ENCODE measurements around the gene DDX24.
A peak's percentile ranks its signal among the peaks of the same experiment; 100 is the strongest.

DDX24 gene

GRCh38 chr14:94045563-94046345 is 35.2 kb downstream of the DDX24 start:
- DNase-seq: no peak

DNA sequence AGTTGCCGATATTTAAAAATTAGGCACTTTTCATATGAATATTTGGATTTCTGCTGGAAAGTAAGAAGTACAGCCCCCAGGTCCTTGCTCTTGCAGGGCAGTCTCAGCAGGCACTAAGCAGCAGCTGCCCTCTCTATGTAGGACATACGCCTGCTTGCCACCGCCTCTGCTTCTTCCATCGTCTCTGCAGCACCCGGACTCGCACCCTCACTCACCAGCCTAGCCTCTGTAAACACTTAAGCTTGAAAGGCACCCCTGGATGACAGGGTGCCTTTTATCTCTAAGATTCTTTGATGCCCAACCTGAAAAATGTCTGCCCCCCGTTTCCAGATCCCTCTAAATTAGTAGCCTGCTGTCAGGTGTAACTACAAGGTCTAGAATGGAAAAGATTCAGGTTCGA is 35.9 kb downstream of the DDX24 start:
- DNase-seq: no peak

- DNase-seq: no peak
Observed at GRCh38 chr14:94044476-94045091, 36.4 kb downstream of the DDX24 start.

- DNase-seq: no peak
Observed at GRCh38 chr14:94043756-94044475, 37.1 kb downstream of the DDX24 start.

- no peak for DNase-seq
Observed at GRCh38 chr14:94043111-94043755, 37.8 kb downstream of the DDX24 start.

- no peak for DNase-seq
Observed at GRCh38 chr14:94042433-94043091, 38.4 kb downstream of the DDX24 start.

DNA sequence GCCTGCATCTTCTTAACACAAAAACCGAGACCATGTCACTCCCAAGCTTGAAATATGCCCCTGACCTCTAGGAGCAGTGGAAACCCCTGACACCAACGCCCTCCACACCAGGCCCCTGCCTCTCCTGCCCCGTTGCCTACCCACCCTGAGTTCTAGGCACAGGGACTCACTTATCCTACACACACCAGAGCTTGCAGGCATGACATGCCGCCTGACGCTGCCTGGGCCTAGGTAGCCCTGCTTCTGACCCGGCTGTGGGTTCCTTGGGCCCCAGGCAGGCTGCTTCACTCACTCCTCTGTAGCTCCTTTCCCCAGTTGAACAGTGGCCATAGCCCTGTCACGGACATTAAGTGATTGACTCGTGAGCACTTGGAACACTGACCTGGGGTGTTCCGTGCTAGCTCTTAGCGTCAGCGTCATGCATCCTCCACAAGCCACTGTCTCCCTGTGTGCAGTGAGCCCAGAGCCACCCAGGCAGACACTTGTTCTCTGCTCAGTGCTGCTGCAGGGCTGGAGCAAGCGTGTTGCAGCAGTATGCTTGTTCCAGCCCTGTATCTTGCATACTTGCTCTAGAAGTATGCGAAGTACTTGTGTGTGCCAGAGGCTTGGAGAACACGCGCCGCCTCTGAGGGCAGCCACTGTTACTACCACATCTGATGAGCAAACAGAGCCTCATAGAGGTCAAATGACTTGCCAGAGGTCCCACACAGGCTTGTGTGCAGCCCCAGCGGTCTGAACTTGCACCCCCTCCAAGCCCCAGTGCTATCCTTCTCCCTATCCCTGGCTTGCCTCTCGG is 39.3 kb downstream of the DDX24 start:
- no peak for DNase-seq

DNA sequence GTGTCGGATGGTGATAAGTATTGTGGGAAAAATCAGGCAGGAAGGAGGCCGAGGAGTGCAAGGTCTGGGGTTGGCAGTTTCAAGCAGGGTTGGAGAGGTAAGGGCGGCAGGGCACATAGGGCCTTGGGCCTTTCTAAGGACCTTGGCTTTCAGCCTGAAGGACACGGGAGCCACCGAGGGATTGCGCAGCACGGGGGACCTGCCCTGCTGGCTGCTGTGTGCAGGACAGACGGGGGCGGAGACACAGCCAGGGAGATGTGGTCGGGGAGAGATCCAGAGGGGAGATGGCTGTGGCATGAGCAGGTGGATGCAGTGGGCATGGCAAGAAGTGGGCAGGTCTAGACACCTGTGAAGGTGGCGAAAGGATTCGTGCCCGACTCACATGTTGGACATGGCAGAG is 40.2 kb downstream of the DDX24 start:
- DNase-seq: no peak

DNA sequence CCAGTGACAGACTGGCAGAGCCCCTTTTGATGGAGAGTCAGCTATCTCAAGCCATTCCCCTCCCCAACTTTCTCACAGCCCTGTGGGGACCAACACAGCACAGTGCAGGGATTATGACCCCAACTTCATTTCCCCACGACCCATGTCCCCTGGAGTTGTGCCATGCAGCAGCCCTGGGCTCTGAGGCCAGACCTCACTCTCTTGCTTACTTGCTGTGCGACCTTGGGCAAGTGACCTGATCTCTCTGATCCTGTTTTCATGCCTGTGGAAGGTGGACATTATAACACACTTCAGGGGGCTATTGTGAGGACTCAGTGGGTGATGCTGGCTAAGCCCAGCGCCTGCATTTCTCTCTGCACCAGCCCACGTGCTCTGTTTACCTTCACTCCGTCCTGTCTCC is 40.8 kb downstream of the DDX24 start:
- DNase-seq: no peak

DNA sequence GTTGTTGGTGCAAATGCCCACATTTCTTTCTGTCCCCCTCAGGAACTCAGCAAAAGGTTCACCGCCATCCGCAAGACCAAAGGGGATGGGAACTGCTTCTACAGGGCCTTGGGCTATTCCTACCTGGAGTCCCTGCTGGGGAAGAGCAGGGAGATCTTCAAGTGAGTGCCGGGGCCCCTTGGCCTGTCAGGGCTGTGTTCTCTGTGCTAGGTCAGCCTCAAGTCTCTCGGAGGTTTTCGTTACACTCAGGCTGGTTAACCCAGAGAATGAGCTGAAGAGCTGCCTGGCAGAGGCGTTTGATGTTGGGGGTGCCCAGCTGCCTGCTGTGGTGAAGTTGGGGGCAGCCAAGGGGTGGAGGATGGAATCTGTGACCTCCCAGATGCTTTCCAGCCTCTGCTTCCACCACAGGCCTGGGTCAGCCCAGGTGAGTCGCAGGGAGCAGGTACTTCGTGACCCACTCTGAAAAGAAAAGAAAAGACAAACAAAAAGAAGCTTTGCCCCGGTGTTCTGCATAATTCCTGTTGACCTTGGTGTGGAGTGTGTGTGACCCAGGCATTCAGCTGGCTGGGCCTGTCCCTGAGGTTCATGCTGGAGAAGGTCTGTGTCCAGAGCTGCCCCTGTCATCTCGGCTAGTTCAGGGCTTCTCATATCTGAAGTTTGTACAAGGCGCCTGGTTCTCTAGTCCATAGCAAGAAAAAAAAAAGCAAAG is 41.9 kb downstream of the DDX24 start:
- no peak for DNase-seq

DNA sequence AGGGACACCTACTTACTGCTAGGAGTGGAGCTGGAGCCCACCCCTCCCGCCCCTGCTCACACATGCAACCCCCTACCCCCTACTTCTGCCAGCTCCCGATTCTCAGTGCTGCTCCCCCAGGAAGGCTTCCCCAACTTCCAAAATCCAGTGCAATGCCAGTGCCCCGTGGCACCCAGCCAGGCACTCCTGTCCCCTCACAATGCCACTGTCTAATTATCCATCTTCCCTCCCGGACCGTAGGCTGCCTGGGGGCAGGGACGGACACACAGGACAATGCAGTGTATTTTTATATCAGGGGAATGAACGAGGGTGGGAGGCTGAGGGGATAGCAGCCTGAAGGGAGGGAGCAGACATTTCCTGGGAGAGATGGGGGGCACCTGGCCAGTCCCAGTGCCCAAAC is 42.5 kb downstream of the DDX24 start:
- no peak for DNase-seq

DNA sequence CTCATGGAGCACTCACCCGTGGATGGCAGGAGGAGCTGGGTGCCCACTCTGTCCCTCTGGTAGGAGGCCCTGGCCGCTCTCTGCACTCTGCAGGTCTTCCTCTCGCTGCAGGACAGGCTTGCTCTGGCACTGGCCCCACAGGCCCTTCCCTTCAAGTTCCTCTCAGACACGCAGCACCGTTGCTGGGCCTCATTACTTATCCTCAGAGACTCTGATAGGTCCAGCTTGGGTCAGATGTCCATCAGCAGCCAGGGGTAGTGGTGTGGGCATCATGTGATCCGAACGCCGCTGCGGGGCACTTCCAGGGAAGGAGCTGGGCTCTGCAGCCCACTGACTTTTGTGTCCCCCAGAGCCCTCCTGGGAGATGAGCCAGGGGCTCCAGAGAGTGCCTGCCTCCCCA is 43.0 kb downstream of the DDX24 start:
- no peak for DNase-seq

DNA sequence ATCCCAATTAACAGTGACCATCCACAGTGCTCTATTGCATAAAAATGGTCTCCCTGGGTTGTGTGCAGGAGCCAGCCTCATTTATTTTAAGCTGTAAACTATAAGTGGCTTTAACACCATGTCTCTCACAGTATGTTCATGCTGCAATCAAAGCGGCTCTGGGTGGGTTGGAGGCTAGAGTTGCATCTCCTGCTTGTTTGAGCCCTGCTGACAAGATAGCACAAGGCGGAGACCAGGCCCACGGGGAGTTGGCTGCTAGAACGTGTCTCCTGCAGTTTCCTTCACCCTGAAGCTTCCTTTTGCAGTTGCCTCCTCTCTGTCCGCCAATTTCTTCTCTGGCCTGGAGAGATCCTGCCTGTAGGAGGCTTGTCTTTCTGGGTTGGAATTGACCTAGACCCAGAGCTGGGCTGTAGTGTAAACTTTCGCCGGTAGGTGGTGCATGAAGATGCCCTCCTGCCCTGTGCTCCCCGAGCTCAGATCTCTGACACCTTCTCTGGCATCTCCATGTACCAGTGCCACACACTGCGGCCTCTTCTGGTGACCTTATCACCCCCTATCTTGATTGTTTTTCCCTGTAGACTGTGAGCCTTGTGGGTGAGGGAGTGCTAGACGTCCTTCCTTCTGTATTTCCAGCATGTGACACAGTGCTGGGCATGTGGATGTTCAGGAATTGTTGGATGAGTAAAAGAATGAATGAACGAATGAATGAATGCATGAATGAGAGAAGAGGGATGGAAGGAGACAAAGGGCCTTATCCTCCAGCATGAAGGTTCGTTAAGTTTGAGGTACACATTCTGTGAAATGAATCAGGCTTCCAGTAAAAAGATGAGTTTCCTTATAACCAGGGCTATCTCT is 44.5 kb downstream of the DDX24 start:
- DNase-seq: peak; percentile 67

DNA sequence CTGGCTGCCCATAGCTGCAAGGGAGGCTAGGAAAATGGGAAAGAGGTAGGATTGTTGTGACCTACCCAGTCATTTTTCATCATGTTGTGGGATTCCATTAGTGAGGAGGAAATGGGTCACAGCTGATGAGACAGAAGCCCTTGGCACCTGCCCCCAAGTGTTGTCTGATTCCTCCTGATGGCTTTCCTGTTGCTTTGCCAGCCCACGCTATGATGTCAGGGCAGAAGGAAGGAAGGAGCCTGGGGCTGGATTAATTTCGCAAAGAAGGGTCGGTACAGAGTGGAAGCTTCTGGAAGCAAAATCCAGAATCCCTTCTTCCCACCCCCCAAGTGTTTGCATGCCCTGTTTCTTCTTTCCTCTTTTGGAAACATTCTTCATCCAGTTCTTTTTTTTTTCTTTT is 46.1 kb downstream of the DDX24 start:
- no peak for DNase-seq

- no peak for DNase-seq
Observed at GRCh38 chr14:94031883-94032279, 49.1 kb downstream of the DDX24 start.

GRCh38 chr14:94031161-94031882 is 49.7 kb downstream of the DDX24 start:
- DNase-seq: no peak

GRCh38 chr14:94030571-94030970 is 50.4 kb downstream of the DDX24 start:
- no peak for DNase-seq

- no peak for DNase-seq
Observed at GRCh38 chr14:94029671-94030203, 51.3 kb downstream of the DDX24 start.

- DNase-seq: no peak
Observed at GRCh38 chr14:94029265-94029664, 51.7 kb downstream of the DDX24 start.

Measured in effector CD4-positive, alpha-beta T cell (primary cell).